HG03064 (cell line): ENCODE measurements around the gene PDZK1IP1.
"Not testable (repeated sequence)": the region's sequence is repeated elsewhere in the genome, so short reads cannot be mapped to it uniquely, and the experiment has no call there.

ENCODE experiments used
- ATAC-seq: cut with Tn5 transposase; IDR thresholded peaks from one replicate; pipeline ENCODE4 v1.9.1; 2021; ENCODE audit warnings: low read depth; ENCODE audit not compliant: unreplicated experiment

Gene PDZK1IP1

GRCh38 chr1:47198214-47198613 lies 8.4 kb upstream of the PDZK1IP1 start:
- no peak for ATAC-seq

- no peak for ATAC-seq
Measured at GRCh38 chr1:47196622-47197021, 6.8 kb upstream of the PDZK1IP1 start.

GRCh38 chr1:47195981-47196380 lies 6.1 kb upstream of the PDZK1IP1 start:
- ATAC-seq, result not testable (repeated sequence)

- no peak for ATAC-seq
Measured at GRCh38 chr1:47194311-47194710, 4.5 kb upstream of the PDZK1IP1 start.

GRCh38 chr1:47193496-47193895 lies 3.7 kb upstream of the PDZK1IP1 start:
- not testable (repeated sequence) for ATAC-seq

GRCh38 chr1:47192458-47193384 lies 2.9 kb upstream of the PDZK1IP1 start:
- no peak for ATAC-seq

- no peak for ATAC-seq
Measured at GRCh38 chr1:47191940-47192457, 2.2 kb upstream of the PDZK1IP1 start.

GRCh38 chr1:47190857-47191256 lies 1.0 kb upstream of the PDZK1IP1 start:
- ATAC-seq, result no peak

- ATAC-seq, result no peak
Measured at GRCh38 chr1:47190509-47190855, 646 bp upstream of the PDZK1IP1 start.

GRCh38 chr1:47188791-47189785 lies 748 bp downstream of the PDZK1IP1 start:
- no peak for ATAC-seq

GRCh38 chr1:47187926-47188250 lies 1.9 kb downstream of the PDZK1IP1 start:
- ATAC-seq, result no peak

- ATAC-seq, result no peak
Measured at GRCh38 chr1:47187231-47187925, 2.5 kb downstream of the PDZK1IP1 start.

GRCh38 chr1:47186267-47187185 lies 3.3 kb downstream of the PDZK1IP1 start:
- no peak for ATAC-seq

GRCh38 chr1:47184822-47185677 lies 4.8 kb downstream of the PDZK1IP1 start:
- ATAC-seq, result no peak

GRCh38 chr1:47184090-47184821 lies 5.6 kb downstream of the PDZK1IP1 start:
- no peak for ATAC-seq

GRCh38 chr1:47183308-47184089 lies 6.3 kb downstream of the PDZK1IP1 start:
- ATAC-seq, result no peak

GRCh38 chr1:47182676-47183235 lies 7.1 kb downstream of the PDZK1IP1 start:
- ATAC-seq, result no peak
